Astrocyte of the cerebellum (primary cell): ENCODE data around the gene EDNRA.
A peak's percentile ranks its signal among the peaks of the same experiment; 100 is the strongest.

Source experiments
- DNase-seq: peaks from one replicate; pipeline ENCODE4 v3.0.0-alpha.2; 2011; ENCODE audit warnings: low read depth
- H3K4me3 ChIP-seq: 2 replicates; pipeline ENCODE4 v1.5.1; 2011; ENCODE audit warnings: mild to moderate bottlenecking, low read depth, low read length, moderate library complexity
- CTCF ChIP-seq: IDR thresholded peaks from 2 replicates; pipeline ENCODE4 v1.5.1; 2012; ENCODE audit warnings: low read length, low read depth, moderate library complexity, mild to moderate bottlenecking; ENCODE audit errors: missing control alignments
- in situ Hi-C: cut with HindIII; loops from 2 replicates; pipeline ENCODE4 v1.10.0; 2017; ENCODE audit warnings: low sequenced_read_pairs

Gene EDNRA

GRCh38 chr4:147576084-147576483 is 95.2 kb downstream of the EDNRA start:
- DNase-seq = no peak
- TF ChIP-seq CTCF = no peak
- in situ Hi-C loops = no loop called here
- no peak overlapping the region for H3K4me3 ChIP-seq

GRCh38 chr4:147578051-147578476 is 97.2 kb downstream of the EDNRA start:
- in situ Hi-C loops = no loop called here
- peak; percentile 72 for DNase-seq
- H3K4me3 ChIP-seq = no peak overlapping the region
- TF ChIP-seq CTCF = no peak

GRCh38 chr4:147578593-147578992 is 97.7 kb downstream of the EDNRA start:
- DNase-seq = no peak
- no peak overlapping the region for H3K4me3 ChIP-seq
- in situ Hi-C loops = no loop called here
- no peak for TF ChIP-seq CTCF

- no peak overlapping the region for H3K4me3 ChIP-seq
- no peak for DNase-seq
- TF ChIP-seq CTCF = no peak
- in situ Hi-C loops = no loop called here
Observed at GRCh38 chr4:147580396-147580795, 99.5 kb downstream of the EDNRA start.

GRCh38 chr4:147581606-147582350 is 100.9 kb downstream of the EDNRA start:
- no peak overlapping the region for H3K4me3 ChIP-seq
- DNase-seq = no peak
- in situ Hi-C loops = no loop called here
- no peak for TF ChIP-seq CTCF

GRCh38 chr4:147582386-147583060 is 101.6 kb downstream of the EDNRA start:
- in situ Hi-C loops = no loop called here
- DNase-seq = no peak
- TF ChIP-seq CTCF = no peak
- H3K4me3 ChIP-seq = no peak overlapping the region
